GM12891 (cell line): ENCODE data around the gene PTPRS.

ENCODE experiments used
- PAX5 ChIP-seq: IDR thresholded peaks from 2 replicates; pipeline ENCODE4 v1.6.1; 2011; ENCODE audit warnings: low read length, moderate library complexity, mild to moderate bottlenecking; ENCODE audit not compliant: insufficient read depth, severe bottlenecking
- POLR2A ChIP-seq: IDR thresholded peaks from 2 replicates; pipeline ENCODE4 v1.6.1; 2011; ENCODE audit warnings: low read depth, low read length, control low read depth
- POLR2AphosphoS5 ChIP-seq: IDR thresholded peaks from 2 replicates; pipeline ENCODE4 v1.6.1; 2011; ENCODE audit warnings: low read depth, low read length, control low read depth
- POU2F2 ChIP-seq: IDR thresholded peaks from 2 replicates; pipeline ENCODE4 v1.6.1; 2011; ENCODE audit warnings: low read depth, mild to moderate bottlenecking, control low read depth, low read length, moderate library complexity
- TAF1 ChIP-seq: IDR thresholded peaks from 2 replicates; pipeline ENCODE4 v1.6.1; 2011; ENCODE audit warnings: low read depth, low read length, control low read depth

DNA sequence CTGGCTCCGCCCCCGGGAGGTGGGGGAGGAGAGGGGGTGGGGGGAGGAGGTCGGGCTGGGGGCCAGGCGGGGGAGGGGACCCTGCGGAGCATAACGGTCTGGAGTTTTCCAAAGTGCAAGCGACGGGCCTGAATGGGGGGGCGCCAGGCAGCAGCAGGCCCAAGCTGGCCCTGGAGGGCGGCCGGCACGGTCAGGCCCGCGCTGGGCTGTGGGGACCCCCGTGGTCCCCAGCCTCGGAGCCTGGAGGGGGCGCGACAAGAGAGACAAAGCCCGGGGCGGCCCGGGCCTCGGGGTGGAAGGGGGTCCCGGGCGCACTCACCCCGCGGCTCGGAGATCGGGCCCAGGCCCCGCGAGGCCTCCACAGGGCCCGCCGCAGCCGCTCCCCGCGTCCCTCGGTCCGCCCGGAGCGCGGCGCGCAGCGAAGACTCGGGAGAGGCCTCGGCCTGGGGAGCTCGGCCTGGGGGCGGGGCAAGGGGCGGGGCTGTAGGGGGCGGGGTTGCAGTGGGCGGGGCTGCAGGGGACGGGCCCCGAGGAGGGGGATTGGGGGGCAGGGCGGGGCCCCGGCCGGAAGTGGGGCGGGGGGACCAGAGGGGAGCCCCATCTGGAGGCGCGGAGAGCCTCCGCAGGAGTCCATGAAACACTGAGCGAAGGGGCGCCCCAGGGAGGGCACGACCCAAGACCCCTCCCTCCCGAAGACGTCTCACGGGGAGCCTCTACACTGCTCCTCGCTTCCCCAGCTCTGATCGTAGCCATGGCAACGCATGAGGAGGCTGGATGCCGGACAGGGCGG, 47.6 kb downstream of the PTPRS start:
- TF ChIP-seq POLR2AphosphoS5 (no peak), POLR2A (no peak), POU2F2 (no peak), TAF1 (no peak), PAX5 (no peak)
